Sigmoid colon (tissue), 7 donors: ENCODE data around the gene ARPC5. TPM values are rescaled to one million over a fixed set of nuclear protein-coding genes. Genes with fewer than 3 reads are reported as not detected.
A peak's percentile ranks its signal among the peaks of the same experiment; 100 is the strongest.

Source experiments
- DNase-seq: peaks from one replicate; pipeline ENCODE4 v3.0.0-alpha.2; 2019
- H3K27ac ChIP-seq, 4 donors: fragments of 200-600 bp; sonication (generic); one replicate each; pipeline ENCODE4 v1.5.1; 2016 to 2019; ENCODE audit warnings: mild to moderate bottlenecking in 1 of 4
- H3K27me3 ChIP-seq, 3 donors: fragments of 200-600 bp; sonication (generic); one replicate each; pipeline ENCODE4 v1.5.1; 2019; ENCODE audit warnings: mild to moderate bottlenecking in 1 of 3
- H3K36me3 ChIP-seq, 4 donors: fragments of 200-600 bp; sonication (generic); one replicate each; pipeline ENCODE4 v1.5.1; 2016 to 2019
- H3K4me1 ChIP-seq, 4 donors: fragments of 200-600 bp; sonication (generic); one replicate each; pipeline ENCODE4 v1.5.1; 2017 to 2019
- H3K4me3 ChIP-seq, 4 donors: fragments of 200-600 bp; sonication (generic); one replicate each; pipeline ENCODE4 v1.5.1; 2017 to 2019; ENCODE audit warnings: mild to moderate bottlenecking in 2 of 4, moderate library complexity in 1 of 4
- H3K9me3 ChIP-seq, 4 donors: fragments of 200-600 bp in 3 of 4; sonication (generic) in 3 of 4; one replicate each; pipeline versions ENCODE4 v1.5.1 to v1.6.1; 2013 to 2019
- EP300 ChIP-seq, 4 donors: sonication (generic); formaldehyde crosslinking; IDR thresholded peaks; one replicate each; pipeline ENCODE4 v1.6.1; 2017; ENCODE audit warnings: antibody characterized with exemption in 4 of 4
- POLR2A ChIP-seq, 2 donors: fragments of 450-650 bp; IDR thresholded peaks; one replicate each; pipeline ENCODE4 v1.6.1; 2016; ENCODE audit warnings: antibody characterized with exemption in 2 of 2, mild to moderate bottlenecking in 2 of 2, moderate library complexity in 2 of 2
- POLR2AphosphoS5 ChIP-seq, 4 donors: sonication (generic); formaldehyde crosslinking; IDR thresholded peaks; one replicate each; pipeline ENCODE4 v1.6.1; 2017; ENCODE audit warnings: antibody characterized with exemption in 4 of 4
- WGBS, 2 donors: extraction: QIAGEN DNeasy Blood & Tissue Kit; methylation state at CpG; one replicate each; pipeline ENCODE4 v1.1.7; 2013; 5-methylcytosine and 5-hydroxymethylcytosine counted together
- intact Hi-C: fragments of 100-400 bp; cut with DNase I; formaldehyde crosslinking; loops from one replicate; pipeline ENCODE4 v1.15.1; 2023
- polyA plus RNA-seq, 3 donors: library from polyadenylated mRNA; stranded (reverse); fragments of 200-250 nt; gene quantifications; one replicate each; pipeline ENCODE4 v1.2.3, GENCODE V29; 2013
- total RNA-seq, 4 donors: library from RNA; depleted of rRNA; stranded (reverse); fragments of >200 nt; gene quantifications; one replicate each; pipeline ENCODE4 v1.1.0, GENCODE V29; 2016
- TF ChIP-seq, protein P1 (sequence below), 4 experiments: fragments of 450-650 bp in 3 of 4; fragments of 200-600 bp in 1 of 4; IDR thresholded peaks; one replicate each; pipeline ENCODE4 v1.5.1; 2016 to 2019; ENCODE audit warnings: antibody characterized with exemption in 4 of 4, mild to moderate bottlenecking in 3 of 4, moderate library complexity in 2 of 4
- donor health status: healthy with polysubstance abuse.
- donor health status: Bipolar disorder and iron deficiency.
- donor health status: healthy.

Gene ARPC5
- total and polyA plus RNA-seq, 7 donors, result 57.3 to 278 (median 95.6) TPM

DNA sequence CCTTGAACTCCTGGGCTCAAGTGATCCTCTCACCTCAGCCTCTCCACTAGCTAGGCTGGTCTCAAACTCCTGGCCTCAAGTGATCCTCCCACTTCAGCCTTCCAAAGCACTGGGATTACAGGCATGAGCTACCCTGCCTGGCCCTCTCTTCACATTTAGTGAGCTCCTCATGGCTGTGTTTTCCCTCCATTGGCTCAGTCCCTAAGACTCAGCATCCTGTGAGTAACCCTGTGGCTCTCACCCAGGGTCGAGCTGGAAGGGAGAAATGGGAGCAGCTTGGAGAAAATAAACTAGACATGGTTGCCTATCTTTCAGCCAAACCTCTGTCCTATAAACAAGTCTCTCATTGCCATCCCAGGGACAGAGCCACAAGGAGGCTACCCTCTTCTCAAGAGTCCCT lies 62.9 kb downstream of the ARPC5 start:
- intact Hi-C loops, result no loop called here
- TF ChIP-seq, protein P1, sequence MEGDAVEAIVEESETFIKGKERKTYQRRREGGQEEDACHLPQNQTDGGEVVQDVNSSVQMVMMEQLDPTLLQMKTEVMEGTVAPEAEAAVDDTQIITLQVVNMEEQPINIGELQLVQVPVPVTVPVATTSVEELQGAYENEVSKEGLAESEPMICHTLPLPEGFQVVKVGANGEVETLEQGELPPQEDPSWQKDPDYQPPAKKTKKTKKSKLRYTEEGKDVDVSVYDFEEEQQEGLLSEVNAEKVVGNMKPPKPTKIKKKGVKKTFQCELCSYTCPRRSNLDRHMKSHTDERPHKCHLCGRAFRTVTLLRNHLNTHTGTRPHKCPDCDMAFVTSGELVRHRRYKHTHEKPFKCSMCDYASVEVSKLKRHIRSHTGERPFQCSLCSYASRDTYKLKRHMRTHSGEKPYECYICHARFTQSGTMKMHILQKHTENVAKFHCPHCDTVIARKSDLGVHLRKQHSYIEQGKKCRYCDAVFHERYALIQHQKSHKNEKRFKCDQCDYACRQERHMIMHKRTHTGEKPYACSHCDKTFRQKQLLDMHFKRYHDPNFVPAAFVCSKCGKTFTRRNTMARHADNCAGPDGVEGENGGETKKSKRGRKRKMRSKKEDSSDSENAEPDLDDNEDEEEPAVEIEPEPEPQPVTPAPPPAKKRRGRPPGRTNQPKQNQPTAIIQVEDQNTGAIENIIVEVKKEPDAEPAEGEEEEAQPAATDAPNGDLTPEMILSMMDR (IDR thresholded peaks at IDR 0.05), result no peak
- TF ChIP-seq POLR2AphosphoS5 (IDR thresholded peaks at IDR 0.05), result no peak
- no peak for TF ChIP-seq EP300 (IDR thresholded peaks at IDR 0.05)
- TF ChIP-seq POLR2A (IDR thresholded peaks at IDR 0.05), result no peak
- no peaks in the 10 kb centered on the region for H3K9me3 ChIP-seq
- 82 to 93% methylated on average over 1 of the region's 1 CpG for WGBS, 2 donors
- no peaks in the 10 kb centered on the region for H3K36me3 ChIP-seq
- H3K4me3 ChIP-seq, result no peak overlapping the region
- H3K27ac ChIP-seq, result peak overlapping the region in 2 of 4 donors; percentile 63 to 71
- DNase-seq, result no peak
- peaks cover 0 to 25% (median 7%) of the 10 kb centered on the region in 4 donors for H3K4me1 ChIP-seq
- no peaks in the 10 kb centered on the region for H3K27me3 ChIP-seq

DNA sequence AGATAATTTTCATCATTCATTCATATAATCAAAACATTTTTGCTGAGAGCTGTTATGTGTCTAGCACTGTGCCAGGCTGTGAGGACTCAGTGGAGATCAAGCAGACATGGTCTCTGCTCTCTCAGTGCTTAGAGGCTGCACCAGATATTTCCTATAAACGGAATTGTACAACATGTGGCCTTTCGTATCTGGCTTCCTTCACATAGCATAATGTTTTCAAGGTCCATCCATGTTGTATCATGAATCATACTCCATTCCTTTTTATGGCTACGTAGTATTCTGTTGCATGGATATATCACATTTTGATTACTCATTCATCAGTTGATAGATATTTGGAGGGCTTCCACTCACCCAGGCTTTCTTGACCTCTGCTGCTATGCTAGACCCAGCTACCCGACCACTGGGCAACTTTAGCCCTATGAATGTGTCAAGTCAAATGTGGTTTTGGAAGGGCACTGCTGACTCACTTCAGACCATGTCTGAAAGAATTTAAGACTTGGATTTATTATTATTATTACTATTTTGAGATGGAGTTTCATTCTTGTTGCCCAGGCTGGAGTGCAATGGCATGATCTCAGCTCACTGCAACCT lies 63.8 kb downstream of the ARPC5 start:
- TF ChIP-seq EP300 (IDR thresholded peaks at IDR 0.05) (peak in 2 of 4 donors; percentile 21 to 58), POLR2A (IDR thresholded peaks at IDR 0.05) (no peak), POLR2AphosphoS5 (IDR thresholded peaks at IDR 0.05) (peak; percentile 58 to 93 (median 90))
- TF ChIP-seq, protein P1 (IDR thresholded peaks at IDR 0.05), result no peak
- no peak for DNase-seq
- WGBS, 2 donors, result 90 to 94% methylated on average over 4 of the region's 4 CpGs
- no peaks in the 10 kb centered on the region for H3K9me3 ChIP-seq
- peak overlapping the region in 3 of 4 donors; percentile 11 to 71 (median 63) for H3K27ac ChIP-seq
- H3K36me3 ChIP-seq, result no peaks in the 10 kb centered on the region
- H3K27me3 ChIP-seq, result no peaks in the 10 kb centered on the region
- intact Hi-C loops, result no loop called here
- H3K4me1 ChIP-seq, result peaks cover 0 to 34% (median 12%) of the 10 kb centered on the region in 4 donors
- no peak overlapping the region for H3K4me3 ChIP-seq

Other genes with a start within 250 kb of the ARPC5 start
- 1 to 10 TPM; 3.6 to 5.5 (median 4.7) TPM for gene NMNAT2, start 217.4 kb downstream of the ARPC5 start, total RNA-seq
- gene NMNAT2, start 217.4 kb downstream of the ARPC5 start, polyA plus RNA-seq, result under 1 TPM; under 0.01 to 0.69 (median under 0.01) TPM
- 10 to 100 TPM; 31.0 to 46.5 (median 35.2) TPM for gene SMG7, start 163.3 kb downstream of the ARPC5 start, total RNA-seq
- gene SMG7, start 163.3 kb downstream of the ARPC5 start, polyA plus RNA-seq, result 10 to 100 TPM; 16.8 to 34.0 (median 31.1) TPM
- 10 to 100 TPM in 3 of 4 donors, 1 to 10 TPM in 1; 5.0 to 16.3 (median 12.5) TPM for gene NCF2, start 45.3 kb downstream of the ARPC5 start, total RNA-seq
- 1 to 10 TPM; 6.0 to 9.2 (median 7.0) TPM for gene NCF2, start 45.3 kb downstream of the ARPC5 start, polyA plus RNA-seq
- gene APOBEC4, start 17.5 kb upstream of the ARPC5 start, total RNA-seq, result not detected
- under 1 TPM in 1 of 3 donors, not detected in 2; 0.10 TPM for gene APOBEC4, start 17.5 kb upstream of the ARPC5 start, polyA plus RNA-seq
- 10 to 100 TPM; 23.8 to 42.1 (median 30.8) TPM for gene RGL1, start 169.3 kb upstream of the ARPC5 start, total RNA-seq
- gene RGL1, start 169.3 kb upstream of the ARPC5 start, polyA plus RNA-seq, result 1 to 10 TPM; 8.3 to 9.6 (median 8.9) TPM